SK-N-MC (cell line): ENCODE measurements around the gene TMEM185B.

Source experiments
- DNase-seq: peaks from one replicate; pipeline ENCODE4 v3.0.0-alpha.2; 2011; ENCODE audit warnings: low read depth, low spot score
- H3K27ac ChIP-seq: fragments of 200-600 bp; sonication (generic); 2 replicates; pipeline ENCODE4 v1.5.1; 2016; ENCODE audit warnings: mixed run types
- H3K36me3 ChIP-seq: fragments of 200-600 bp; sonication (generic); 2 replicates; pipeline ENCODE4 v1.6.1; 2017; ENCODE audit warnings: antibody characterized with exemption, low read length, mixed read lengths; ENCODE audit not compliant: insufficient read depth
- H3K4me3 ChIP-seq: fragments of 200-600 bp; sonication (generic); 2 replicates; pipeline ENCODE4 v1.5.1; 2016
- H3K9ac ChIP-seq: fragments of 200-600 bp; sonication (generic); 2 replicates; pipeline ENCODE4 v1.8.0; 2017; ENCODE audit warnings: mixed run types, mixed read lengths; ENCODE audit not compliant: insufficient read length
- H3K9me3 ChIP-seq: fragments of 200-600 bp; sonication (generic); 2 replicates; pipeline ENCODE4 v1.6.1; 2017; ENCODE audit warnings: low read depth, mild to moderate bottlenecking, antibody characterized with exemption, low read length, moderate library complexity, mixed read lengths
- EZH2 ChIP-seq: fragments of 200-600 bp; sonication (generic); IDR thresholded peaks from one replicate; pipeline ENCODE4 v1.6.1; 2017; ENCODE audit warnings: antibody characterized with exemption
- FOXP2 ChIP-seq: optimal IDR thresholded peaks from 2 replicates; pipeline ENCODE3; 2011; ENCODE audit warnings: mild to moderate bottlenecking, moderate library complexity; ENCODE audit not compliant: insufficient read depth; ENCODE audit errors: extremely low read length, control extremely low read depth
- POLR2AphosphoS5 ChIP-seq: IDR thresholded peaks from 2 replicates; pipeline ENCODE4 v1.6.1; 2012; ENCODE audit warnings: mild to moderate bottlenecking, low read depth, low read length, borderline replicate concordance

The TMEM185B gene

GRCh38 chr2:120253021-120253882 lies 30.1 kb upstream of the TMEM185B start:
- Histone ChIP-seq H3K36me3 (no peaks in the 10 kb centered on the region), H3K9me3 (no peaks in the 10 kb centered on the region), H3K27ac (no peak overlapping the region), H3K9ac (peak overlapping the region; percentile 71), H3K4me3 (peak overlapping the region; percentile 96)
- no peak for DNase-seq
- TF ChIP-seq FOXP2: no peak
- no peak for TF ChIP-seq POLR2AphosphoS5

- no peak for TF ChIP-seq EZH2
- peak; percentile 48; the same call in 1 of the 2 replicates for TF ChIP-seq POLR2AphosphoS5
- no peak for TF ChIP-seq FOXP2
- Histone ChIP-seq H3K4me3 (peak within 1 kb of the TSS; percentile 96), H3K27ac (no peak within 1 kb of the TSS), H3K9me3 (no peaks in the 10 kb centered on the region), H3K36me3 (no peaks in the 10 kb centered on the region), H3K9ac (peak within 1 kb of the TSS; percentile 71)
- no peak for DNase-seq
These were observed 29.2 kb upstream of the TMEM185B start, which contains the start of gene RALB for GRCh38 chr2:120252225-120253020. RALB (plus strand) TSS chr2:120252852; CDS start chr2:120278665, 25,813 bp downstream.

- TF ChIP-seq FOXP2: no peak
- TF ChIP-seq EZH2: no peak
- no peak for TF ChIP-seq POLR2AphosphoS5
- Histone ChIP-seq H3K9ac (no peak overlapping the region), H3K4me3 (peak overlapping the region; percentile 96), H3K36me3 (no peaks in the 10 kb centered on the region), H3K27ac (no peak overlapping the region), H3K9me3 (no peaks in the 10 kb centered on the region)
- DNase-seq: no peak
These were observed 28.7 kb upstream of the TMEM185B start for GRCh38 chr2:120251880-120252224.

- H3K36me3 ChIP-seq: no peaks in the 10 kb centered on the region
- no peak overlapping the region for H3K27ac ChIP-seq
- no peak overlapping the region for H3K9ac ChIP-seq
- no peak for DNase-seq
- H3K9me3 ChIP-seq: no peaks in the 10 kb centered on the region
- TF ChIP-seq EZH2: no peak
- TF ChIP-seq POLR2AphosphoS5: no peak
- TF ChIP-seq FOXP2: no peak
- H3K4me3 ChIP-seq: no peak overlapping the region
These were observed 27.9 kb upstream of the TMEM185B start for GRCh38 chr2:120251078-120251477.

- no peaks in the 10 kb centered on the region for H3K36me3 ChIP-seq
- no peak for DNase-seq
- no peak overlapping the region for H3K9ac ChIP-seq
- H3K4me3 ChIP-seq: no peak overlapping the region
- no peaks in the 10 kb centered on the region for H3K9me3 ChIP-seq
- H3K27ac ChIP-seq: no peak overlapping the region
- TF ChIP-seq POLR2AphosphoS5 (no peak), EZH2 (no peak), FOXP2 (no peak)
These were observed 27.4 kb upstream of the TMEM185B start for GRCh38 chr2:120250640-120251039.

GRCh38 chr2:120247851-120248250 lies 24.7 kb upstream of the TMEM185B start:
- Histone ChIP-seq H3K36me3 (no peaks in the 10 kb centered on the region), H3K27ac (no peak overlapping the region), H3K4me3 (no peak overlapping the region), H3K9me3 (no peaks in the 10 kb centered on the region), H3K9ac (no peak overlapping the region)
- no peak for DNase-seq
- TF ChIP-seq POLR2AphosphoS5 (no peak), FOXP2 (no peak), EZH2 (no peak)

- H3K9ac ChIP-seq: no peak overlapping the region
- DNase-seq: no peak
- no peaks in the 10 kb centered on the region for H3K36me3 ChIP-seq
- TF ChIP-seq POLR2AphosphoS5 (no peak), FOXP2 (no peak), EZH2 (no peak)
- H3K9me3 ChIP-seq: no peaks in the 10 kb centered on the region
- H3K27ac ChIP-seq: no peak overlapping the region
- no peak overlapping the region for H3K4me3 ChIP-seq
These were observed 23.5 kb upstream of the TMEM185B start for GRCh38 chr2:120246546-120247300.

- Histone ChIP-seq H3K9ac (no peak overlapping the region), H3K4me3 (peak overlapping the region; percentile 45)
- TF ChIP-seq FOXP2 (peak; percentile 84), POLR2AphosphoS5 (no peak), EZH2 (no peak)
These were observed 22.5 kb upstream of the TMEM185B start for GRCh38 chr2:120245520-120246332.

More at GRCh38 chr2:120245520-120246332, 22.5 kb upstream of the TMEM185B start:
- H3K9me3 ChIP-seq: no peaks in the 10 kb centered on the region
- no peaks in the 10 kb centered on the region for H3K36me3 ChIP-seq
- no peak for DNase-seq
- H3K27ac ChIP-seq: no peak overlapping the region
